Stomach (tissue), 9 donors: ENCODE data around the gene OR52I1. TPM values are rescaled to one million over a fixed set of nuclear protein-coding genes. Genes with fewer than 3 reads are reported as not detected.

Source experiments
- DNase-seq, 2 donors: peaks; one replicate each; pipeline versions ENCODE4 v3.0.0 to v3.0.0-alpha.2; 2013 to 2019
- H3K27ac ChIP-seq, 5 donors: fragments of 200-600 bp in 4 of 5; sonication (generic) in 4 of 5; one replicate each; pipeline ENCODE4 v1.5.1; 2013 to 2019; ENCODE audit warnings: mild to moderate bottlenecking in 1 of 5, moderate library complexity in 1 of 5
- H3K27me3 ChIP-seq, 3 donors: fragments of 200-600 bp; sonication (generic); one replicate each; pipeline ENCODE4 v1.5.1; 2017 to 2019; ENCODE audit warnings: mixed run types in 1 of 3
- H3K36me3 ChIP-seq, 4 donors: fragments of 200-600 bp; sonication (generic); 1 replicate in 3 of 4; 2 replicates in 1 of 4; pipeline ENCODE4 v1.5.1; 2016 to 2019
- H3K4me1 ChIP-seq, 4 donors: fragments of 200-600 bp; sonication (generic); one replicate each; pipeline ENCODE4 v1.5.1; 2016 to 2019
- H3K4me3 ChIP-seq, 4 donors: fragments of 200-600 bp; sonication (generic) in 3 of 4; one replicate each; pipeline ENCODE4 v1.5.1; 2016 to 2019; ENCODE audit warnings: mild to moderate bottlenecking in 1 of 4
- H3K9me3 ChIP-seq, 4 donors: fragments of 200-600 bp; sonication (generic); one replicate each; pipeline ENCODE4 v1.5.1; 2016 to 2019
- EP300 ChIP-seq: sonication (generic); formaldehyde crosslinking; IDR thresholded peaks from one replicate; pipeline ENCODE4 v1.6.1; 2017; ENCODE audit warnings: antibody characterized with exemption
- POLR2A ChIP-seq, 4 donors: fragments of 450-650 bp; IDR thresholded peaks; one replicate each; pipeline ENCODE4 v1.6.1; 2016; ENCODE audit warnings: antibody characterized with exemption in 4 of 4, control low read depth in 2 of 4, mild to moderate bottlenecking in 1 of 4, moderate library complexity in 1 of 4
- POLR2AphosphoS5 ChIP-seq, 3 donors: sonication (generic); formaldehyde crosslinking; IDR thresholded peaks; one replicate each; pipeline ENCODE4 v1.6.1; 2016; ENCODE audit warnings: antibody characterized with exemption in 3 of 3
- WGBS, 5 donors: extraction: QIAGEN DNeasy Blood & Tissue Kit in 3 of 5; methylation state at CpG; one replicate each; pipeline versions ENCODE4 v1.1.5 to v1.1.7; 2013 to 2018; 5-methylcytosine and 5-hydroxymethylcytosine counted together
- intact Hi-C: fragments of 100-400 bp; cut with DNase I; formaldehyde crosslinking; loops from one replicate; pipeline ENCODE4 v1.15.1; 2023; ENCODE audit warnings: low total_unique reads
- polyA plus RNA-seq, 3 donors: library from polyadenylated mRNA; stranded (reverse); fragments of 200-250 nt; gene quantifications; one replicate each; pipeline ENCODE4 v1.2.3, GENCODE V29; 2013
- total RNA-seq, 5 donors: library from RNA; depleted of rRNA; stranded (reverse); fragments of >200 nt; gene quantifications; one replicate each; pipeline versions ENCODE4 v1.1.0 to v1.2.3, GENCODE V29; 2014 to 2016
- TF ChIP-seq, protein P1 (sequence below), 7 experiments: fragments of 450-650 bp in 4 of 7; fragments of 200-600 bp in 3 of 7; sonication (generic) in 3 of 7; IDR thresholded peaks; one replicate each; pipeline ENCODE4 v1.5.1; 2016 to 2019; ENCODE audit warnings: antibody characterized with exemption in 7 of 7, control low read depth in 2 of 7, mild to moderate bottlenecking in 1 of 7
- donor health status: healthy with polysubstance abuse.
- donor health status: Bipolar disorder and iron deficiency.
- donor health status: healthy.

OR52I1 gene
- total and polyA plus RNA-seq, 8 donors, result not detected

GRCh38 chr11:4607781-4608666 lies 14.2 kb downstream of the OR52I1 start, which contains the start of gene TRIM68:
Gene TRIM68, minus strand, starts transcription at chr11:4608231. Its CDS starts 2,727 bp downstream, at chr11:4605504.
- H3K36me3 ChIP-seq, result peaks cover 5 to 24% (median 22%) of the 10 kb centered on the region in 4 donors
- intact Hi-C loops, result no loop called here
- WGBS, 5 donors, result 4 to 7% (median 4%) methylated on average over 28 to 43 of the region's 43 CpGs
- peak; percentile 96 to 98 for DNase-seq
- H3K9me3 ChIP-seq, result no peaks in the 10 kb centered on the region
- H3K27me3 ChIP-seq, result no peaks in the 10 kb centered on the region
- H3K27ac ChIP-seq, result peak within 1 kb of the TSS; percentile 92 to 93 (median 92)
- TF ChIP-seq, protein P1, sequence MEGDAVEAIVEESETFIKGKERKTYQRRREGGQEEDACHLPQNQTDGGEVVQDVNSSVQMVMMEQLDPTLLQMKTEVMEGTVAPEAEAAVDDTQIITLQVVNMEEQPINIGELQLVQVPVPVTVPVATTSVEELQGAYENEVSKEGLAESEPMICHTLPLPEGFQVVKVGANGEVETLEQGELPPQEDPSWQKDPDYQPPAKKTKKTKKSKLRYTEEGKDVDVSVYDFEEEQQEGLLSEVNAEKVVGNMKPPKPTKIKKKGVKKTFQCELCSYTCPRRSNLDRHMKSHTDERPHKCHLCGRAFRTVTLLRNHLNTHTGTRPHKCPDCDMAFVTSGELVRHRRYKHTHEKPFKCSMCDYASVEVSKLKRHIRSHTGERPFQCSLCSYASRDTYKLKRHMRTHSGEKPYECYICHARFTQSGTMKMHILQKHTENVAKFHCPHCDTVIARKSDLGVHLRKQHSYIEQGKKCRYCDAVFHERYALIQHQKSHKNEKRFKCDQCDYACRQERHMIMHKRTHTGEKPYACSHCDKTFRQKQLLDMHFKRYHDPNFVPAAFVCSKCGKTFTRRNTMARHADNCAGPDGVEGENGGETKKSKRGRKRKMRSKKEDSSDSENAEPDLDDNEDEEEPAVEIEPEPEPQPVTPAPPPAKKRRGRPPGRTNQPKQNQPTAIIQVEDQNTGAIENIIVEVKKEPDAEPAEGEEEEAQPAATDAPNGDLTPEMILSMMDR (IDR thresholded peaks at IDR 0.05), result no peak
- TF ChIP-seq POLR2AphosphoS5 (IDR thresholded peaks at IDR 0.05), result peak; percentile 35 to 80 (median 77)
- peak in 1 of 4 donors; percentile 46 for TF ChIP-seq POLR2A (IDR thresholded peaks at IDR 0.05)
- TF ChIP-seq EP300, result no peak
- H3K4me1 ChIP-seq, result peaks cover 18 to 37% (median 26%) of the 10 kb centered on the region in 4 donors
- H3K4me3 ChIP-seq, result peak within 1 kb of the TSS; percentile 61 to 75 (median 68)

- Histone ChIP-seq H3K27me3 (no peaks in the 10 kb centered on the region), H3K4me1 (peaks cover 18 to 37% (median 21%) of the 10 kb centered on the region in 4 donors), H3K4me3 (peak overlapping the region in 1 of 4 donors; percentile 8), H3K9me3 (no peaks in the 10 kb centered on the region), H3K27ac (peak overlapping the region in 3 of 5 donors; percentile 16 to 45 (median 43)), H3K36me3 (no peaks in the 10 kb centered on the region)
- intact Hi-C loops, result no loop called here
- 18 to 28% (median 22%) methylated on average over 3 of the region's 3 CpGs for WGBS, 5 donors
- no peak for TF ChIP-seq EP300
- TF ChIP-seq, protein P1 (IDR thresholded peaks at IDR 0.05), result no peak
- TF ChIP-seq POLR2AphosphoS5 (IDR thresholded peaks at IDR 0.05), result no peak
- no peak for TF ChIP-seq POLR2A (IDR thresholded peaks at IDR 0.05)
- no peak for DNase-seq
Measured at GRCh38 chr11:4610258-4610935, 16.6 kb downstream of the OR52I1 start.

- WGBS, 5 donors, result 79 to 93% (median 91%) methylated on average over 2 of the region's 2 CpGs
- H3K4me1 ChIP-seq, result peaks cover 3 to 25% (median 5%) of the 10 kb centered on the region in 4 donors
- H3K9me3 ChIP-seq, result no peaks in the 10 kb centered on the region
- TF ChIP-seq POLR2A (IDR thresholded peaks at IDR 0.05) (no peak), POLR2AphosphoS5 (IDR thresholded peaks at IDR 0.05) (no peak), EP300 (no peak)
- TF ChIP-seq, protein P1 (IDR thresholded peaks at IDR 0.05), result no peak
- H3K4me3 ChIP-seq, result no peak overlapping the region
- no peaks in the 10 kb centered on the region for H3K36me3 ChIP-seq
- intact Hi-C loops, result no loop called here
- no peaks in the 10 kb centered on the region for H3K27me3 ChIP-seq
- DNase-seq, result no peak
- H3K27ac ChIP-seq, result no peak overlapping the region
Measured at GRCh38 chr11:4611986-4612385, 18.1 kb downstream of the OR52I1 start.

GRCh38 chr11:4615856-4616444 lies 22.1 kb downstream of the OR52I1 start:
- Histone ChIP-seq H3K27me3 (no peaks in the 10 kb centered on the region), H3K4me1 (no peaks in the 10 kb centered on the region), H3K4me3 (no peak overlapping the region), H3K27ac (no peak overlapping the region), H3K9me3 (no peaks in the 10 kb centered on the region), H3K36me3 (no peaks in the 10 kb centered on the region)
- no peak for TF ChIP-seq POLR2A (IDR thresholded peaks at IDR 0.05)
- TF ChIP-seq EP300, result no peak
- TF ChIP-seq, protein P1 (IDR thresholded peaks at IDR 0.05), result no peak
- no peak for TF ChIP-seq POLR2AphosphoS5 (IDR thresholded peaks at IDR 0.05)
- DNase-seq, result no peak
- intact Hi-C loops, result no loop called here
